ENCODE measurements around the gene MAB21L1. TPM values are rescaled to one million over a fixed set of nuclear protein-coding genes. Genes with fewer than 3 reads are reported as not detected.

The MAB21L1 gene
- total and polyA plus RNA-seq, 2 donors from 2014 or later, result 0.17 to 0.47 TPM

GRCh38 chr13:35482527-35482926, 6.0 kb upstream of the MAB21L1 start:
- DNase-seq (no peak), FAIRE-seq (no peak)
- H3K36me3 ChIP-seq (ENCODE audit: control insufficient read depth in 2 of 3, insufficient read depth in 3 of 3, low read length in 3 of 3), result no peaks in the 10 kb centered on the region
- H3K27me3 ChIP-seq (ENCODE audit: control insufficient read depth, insufficient read depth, low read length), result peaks cover 30% of the 10 kb centered on the region
- no peak overlapping the region for H3K27ac ChIP-seq (ENCODE audit: low read depth in 2 of 2, low read length in 2 of 2)
- TF ChIP-seq CTCF (IDR thresholded peaks at IDR 0.05; ENCODE audit: borderline replicate concordance, extremely low read depth, insufficient read depth), result no peak
- intact Hi-C loops (cut with DNase I), result no loop called here
- no peak overlapping the region for H3K4me3 ChIP-seq (ENCODE audit: low read length in 3 of 3)
- no peaks in the 10 kb centered on the region for H3K4me1 ChIP-seq (ENCODE audit: control insufficient read depth in 2 of 3, insufficient read depth in 2 of 3, low read depth in 1 of 3, low read length in 3 of 3)
- no peaks in the 10 kb centered on the region for H3K9me3 ChIP-seq (ENCODE audit: control insufficient read depth in 2 of 3, insufficient read depth in 1 of 3, low read length in 3 of 3)
- no peak overlapping the region for H3K9ac ChIP-seq (ENCODE audit: low read length in 3 of 3)

- intact Hi-C loops (cut with DNase I), result no loop called here
- Histone ChIP-seq H3K4me1 (ENCODE audit: control insufficient read depth in 2 of 3, insufficient read depth in 2 of 3, low read depth in 1 of 3, low read length in 3 of 3) (no peaks in the 10 kb centered on the region), H3K4me3 (ENCODE audit: low read length in 3 of 3) (no peak overlapping the region), H3K9me3 (ENCODE audit: control insufficient read depth in 2 of 3, insufficient read depth in 1 of 3, low read length in 3 of 3) (no peaks in the 10 kb centered on the region), H3K36me3 (ENCODE audit: control insufficient read depth in 2 of 3, insufficient read depth in 3 of 3, low read length in 3 of 3) (no peaks in the 10 kb centered on the region), H3K9ac (ENCODE audit: low read length in 3 of 3) (no peak overlapping the region), H3K27me3 (ENCODE audit: control insufficient read depth, insufficient read depth, low read length) (peaks cover 38% of the 10 kb centered on the region), H3K27ac (ENCODE audit: low read depth in 2 of 2, low read length in 2 of 2) (no peak overlapping the region)
- DNase-seq, result no peak
- no peak for TF ChIP-seq CTCF (IDR thresholded peaks at IDR 0.05; ENCODE audit: borderline replicate concordance, extremely low read depth, insufficient read depth)
- no peak for FAIRE-seq
Measured at GRCh38 chr13:35481777-35482176, 5.3 kb upstream of the MAB21L1 start.

- no peak overlapping the region for H3K27ac ChIP-seq (ENCODE audit: low read depth in 2 of 2, low read length in 2 of 2)
- H3K4me1 ChIP-seq (ENCODE audit: control insufficient read depth in 2 of 3, insufficient read depth in 2 of 3, low read depth in 1 of 3, low read length in 3 of 3), result no peaks in the 10 kb centered on the region
- no peak for TF ChIP-seq CTCF (IDR thresholded peaks at IDR 0.05; ENCODE audit: borderline replicate concordance, extremely low read depth, insufficient read depth)
- FAIRE-seq (no peak), DNase-seq (no peak)
- H3K36me3 ChIP-seq (ENCODE audit: control insufficient read depth in 2 of 3, insufficient read depth in 3 of 3, low read length in 3 of 3), result no peaks in the 10 kb centered on the region
- peaks cover 50% of the 10 kb centered on the region for H3K27me3 ChIP-seq (ENCODE audit: control insufficient read depth, insufficient read depth, low read length)
- intact Hi-C loops (cut with DNase I), result no loop called here
- no peak overlapping the region for H3K9ac ChIP-seq (ENCODE audit: low read length in 3 of 3)
- H3K9me3 ChIP-seq (ENCODE audit: control insufficient read depth in 2 of 3, insufficient read depth in 1 of 3, low read length in 3 of 3), result no peaks in the 10 kb centered on the region
- no peak overlapping the region for H3K4me3 ChIP-seq (ENCODE audit: low read length in 3 of 3)
Measured at GRCh38 chr13:35480346-35480745, 3.9 kb upstream of the MAB21L1 start.

GRCh38 chr13:35479706-35480105, 3.2 kb upstream of the MAB21L1 start:
- Histone ChIP-seq H3K4me1 (ENCODE audit: control insufficient read depth in 2 of 3, insufficient read depth in 2 of 3, low read depth in 1 of 3, low read length in 3 of 3) (no peaks in the 10 kb centered on the region), H3K36me3 (ENCODE audit: control insufficient read depth in 2 of 3, insufficient read depth in 3 of 3, low read length in 3 of 3) (no peaks in the 10 kb centered on the region), H3K27ac (ENCODE audit: low read depth in 2 of 2, low read length in 2 of 2) (no peak overlapping the region), H3K27me3 (ENCODE audit: control insufficient read depth, insufficient read depth, low read length) (peaks cover 56% of the 10 kb centered on the region), H3K9me3 (ENCODE audit: control insufficient read depth in 2 of 3, insufficient read depth in 1 of 3, low read length in 3 of 3) (no peaks in the 10 kb centered on the region), H3K9ac (ENCODE audit: low read length in 3 of 3) (no peak overlapping the region), H3K4me3 (ENCODE audit: low read length in 3 of 3) (no peak overlapping the region)
- no peak for TF ChIP-seq CTCF (IDR thresholded peaks at IDR 0.05; ENCODE audit: borderline replicate concordance, extremely low read depth, insufficient read depth)
- intact Hi-C loops (cut with DNase I), result no loop called here
- no peak for DNase-seq
- no peak for FAIRE-seq
